ACC112 (cell line): ENCODE results near the gene PHF3.
A peak's percentile ranks its signal among the peaks of the same experiment; 100 is the strongest.

Experiments used
- H2AFZ ChIP-seq: fragments of 200-600 bp; sonication (generic); one replicate; pipeline ENCODE4 v1.6.0; 2017; ENCODE audit warnings: antibody characterized with exemption, low read length; ENCODE audit not compliant: unreplicated experiment
- H3K27ac ChIP-seq: fragments of 200-600 bp; sonication (generic); 2 replicates; pipeline ENCODE4 v1.5.1; 2014; ENCODE audit warnings: low read depth, mild to moderate bottlenecking, antibody characterized with exemption, low read length, moderate library complexity
- H3K27me3 ChIP-seq: fragments of 200-600 bp; sonication (generic); 2 replicates; pipeline ENCODE4 v1.6.1; 2014; ENCODE audit warnings: mild to moderate bottlenecking, antibody characterized with exemption, low read length, moderate library complexity, mixed read lengths; ENCODE audit not compliant: insufficient read depth
- H3K36me3 ChIP-seq: fragments of 200-600 bp; sonication (generic); 2 replicates; pipeline ENCODE4 v1.6.1; 2016; ENCODE audit warnings: mild to moderate bottlenecking, antibody characterized with exemption, low read length, moderate library complexity, mixed read lengths; ENCODE audit not compliant: insufficient read depth
- H3K4me1 ChIP-seq: fragments of 200-600 bp; sonication (generic); one replicate; pipeline ENCODE4 v1.6.1; 2016; ENCODE audit warnings: low read length, mixed read lengths; ENCODE audit not compliant: insufficient read depth, unreplicated experiment, control insufficient read depth
- H3K4me3 ChIP-seq: fragments of 200-600 bp; sonication (generic); 2 replicates; pipeline ENCODE4 v1.5.1; 2014; ENCODE audit warnings: mild to moderate bottlenecking, low read depth, low read length
- H3K79me2 ChIP-seq: fragments of 200-600 bp; sonication (generic); one replicate; pipeline ENCODE4 v1.6.0; 2016; ENCODE audit warnings: low read length; ENCODE audit not compliant: control insufficient read depth, unreplicated experiment, insufficient read depth

The PHF3 gene

GRCh38 chr6:63644668-63645326 is 9.2 kb downstream of the PHF3 start:
- Histone ChIP-seq H3K79me2 (peaks cover 95% of the 10 kb centered on the region), H3K36me3 (peaks cover 6% of the 10 kb centered on the region; the same call in 1 of the 2 replicates), H3K4me1 (peaks cover 48% of the 10 kb centered on the region), H3K27me3 (no peaks in the 10 kb centered on the region), H3K27ac (no peak overlapping the region), H3K4me3 (no peak overlapping the region), H2AFZ (no peak overlapping the region)

DNA sequence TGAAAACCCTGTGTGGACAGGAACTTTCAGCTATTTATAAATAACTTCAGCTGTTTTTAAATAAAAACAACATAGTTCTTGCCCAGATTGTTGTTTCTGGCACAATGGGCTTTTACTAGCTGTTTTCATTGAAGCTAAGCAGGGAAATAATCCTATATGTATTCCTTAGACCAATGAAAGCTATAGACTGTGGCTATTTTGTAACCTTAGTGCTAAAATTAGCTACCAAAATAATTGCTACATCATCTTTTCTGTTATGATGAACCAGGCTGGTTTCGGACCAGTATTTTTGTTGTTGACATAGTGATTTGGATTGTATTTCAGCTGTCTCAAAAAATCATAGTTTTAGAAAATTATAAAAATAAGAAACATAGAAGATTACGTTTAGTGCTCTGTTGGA is 13.7 kb downstream of the PHF3 start:
- H3K4me1 ChIP-seq, result peaks cover 35% of the 10 kb centered on the region
- no peak overlapping the region for H2AFZ ChIP-seq
- no peak overlapping the region for H3K4me3 ChIP-seq
- H3K79me2 ChIP-seq, result peaks cover 96% of the 10 kb centered on the region
- H3K36me3 ChIP-seq, result no peaks in the 10 kb centered on the region; the same call in 1 of the 2 replicates
- no peaks in the 10 kb centered on the region for H3K27me3 ChIP-seq
- peak overlapping the region; percentile 52 for H3K27ac ChIP-seq

DNA sequence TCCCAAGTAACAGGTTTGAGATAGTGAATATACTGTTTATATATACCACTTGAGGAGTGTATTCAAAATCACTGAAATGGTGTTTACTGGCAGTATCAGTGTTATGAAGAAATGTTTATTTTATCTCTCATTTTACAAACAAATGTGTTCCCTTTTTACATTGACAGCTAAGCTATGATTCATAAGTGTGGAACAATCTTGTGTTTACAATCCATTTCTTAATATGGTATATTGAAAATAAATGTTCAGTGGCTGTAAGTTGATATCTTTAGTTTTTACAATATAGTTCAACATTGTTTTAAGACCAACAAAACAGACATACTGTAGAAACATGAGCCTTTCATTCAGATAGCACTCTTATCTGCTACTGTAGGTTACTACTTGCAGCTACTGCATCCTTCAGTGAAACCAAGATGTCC is 14.3 kb downstream of the PHF3 start:
- peaks cover 96% of the 10 kb centered on the region for H3K79me2 ChIP-seq
- H3K36me3 ChIP-seq, result no peaks in the 10 kb centered on the region; the same call in 1 of the 2 replicates
- no peak overlapping the region for H2AFZ ChIP-seq
- peaks cover 29% of the 10 kb centered on the region for H3K4me1 ChIP-seq
- H3K27ac ChIP-seq, result peak overlapping the region; percentile 52
- H3K27me3 ChIP-seq, result no peaks in the 10 kb centered on the region
- no peak overlapping the region for H3K4me3 ChIP-seq

DNA sequence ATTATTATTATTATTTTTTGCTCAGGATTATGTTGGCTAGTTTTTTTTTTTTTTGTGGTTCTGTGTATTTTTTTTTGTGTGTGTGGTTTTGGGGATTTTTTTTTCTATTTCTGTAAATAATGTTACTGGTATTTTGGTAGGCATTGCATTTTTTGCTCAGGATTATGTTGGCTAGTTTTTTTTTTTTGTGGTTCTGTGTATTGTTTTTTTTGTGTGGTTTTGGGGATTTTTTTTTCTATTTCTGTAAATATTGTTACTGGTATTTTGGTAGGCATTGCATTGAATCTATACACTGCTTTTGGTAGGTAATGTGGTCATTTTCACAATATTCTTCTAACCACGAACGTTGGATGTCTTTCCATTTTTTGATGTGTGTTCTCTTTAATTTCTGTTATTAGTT is 17.4 kb downstream of the PHF3 start:
- Histone ChIP-seq H2AFZ (no peak overlapping the region), H3K27me3 (no peaks in the 10 kb centered on the region), H3K4me1 (peaks cover 19% of the 10 kb centered on the region), H3K79me2 (peaks cover 95% of the 10 kb centered on the region), H3K36me3 (no peaks in the 10 kb centered on the region; the same call in 1 of the 2 replicates), H3K27ac (no peak overlapping the region), H3K4me3 (no peak overlapping the region)

GRCh38 chr6:63660757-63661156 is 25.2 kb downstream of the PHF3 start:
- peaks cover 88% of the 10 kb centered on the region for H3K79me2 ChIP-seq
- H2AFZ ChIP-seq, result no peak overlapping the region
- H3K4me3 ChIP-seq, result no peak overlapping the region
- H3K36me3 ChIP-seq, result no peaks in the 10 kb centered on the region
- H3K27ac ChIP-seq, result no peak overlapping the region
- H3K27me3 ChIP-seq, result no peaks in the 10 kb centered on the region
- peaks cover 14% of the 10 kb centered on the region for H3K4me1 ChIP-seq

GRCh38 chr6:63661769-63662168 is 26.2 kb downstream of the PHF3 start:
- H3K4me1 ChIP-seq, result peaks cover 14% of the 10 kb centered on the region
- H3K36me3 ChIP-seq, result no peaks in the 10 kb centered on the region
- no peak overlapping the region for H2AFZ ChIP-seq
- H3K79me2 ChIP-seq, result peaks cover 87% of the 10 kb centered on the region
- no peaks in the 10 kb centered on the region for H3K27me3 ChIP-seq
- H3K4me3 ChIP-seq, result no peak overlapping the region
- no peak overlapping the region for H3K27ac ChIP-seq

DNA sequence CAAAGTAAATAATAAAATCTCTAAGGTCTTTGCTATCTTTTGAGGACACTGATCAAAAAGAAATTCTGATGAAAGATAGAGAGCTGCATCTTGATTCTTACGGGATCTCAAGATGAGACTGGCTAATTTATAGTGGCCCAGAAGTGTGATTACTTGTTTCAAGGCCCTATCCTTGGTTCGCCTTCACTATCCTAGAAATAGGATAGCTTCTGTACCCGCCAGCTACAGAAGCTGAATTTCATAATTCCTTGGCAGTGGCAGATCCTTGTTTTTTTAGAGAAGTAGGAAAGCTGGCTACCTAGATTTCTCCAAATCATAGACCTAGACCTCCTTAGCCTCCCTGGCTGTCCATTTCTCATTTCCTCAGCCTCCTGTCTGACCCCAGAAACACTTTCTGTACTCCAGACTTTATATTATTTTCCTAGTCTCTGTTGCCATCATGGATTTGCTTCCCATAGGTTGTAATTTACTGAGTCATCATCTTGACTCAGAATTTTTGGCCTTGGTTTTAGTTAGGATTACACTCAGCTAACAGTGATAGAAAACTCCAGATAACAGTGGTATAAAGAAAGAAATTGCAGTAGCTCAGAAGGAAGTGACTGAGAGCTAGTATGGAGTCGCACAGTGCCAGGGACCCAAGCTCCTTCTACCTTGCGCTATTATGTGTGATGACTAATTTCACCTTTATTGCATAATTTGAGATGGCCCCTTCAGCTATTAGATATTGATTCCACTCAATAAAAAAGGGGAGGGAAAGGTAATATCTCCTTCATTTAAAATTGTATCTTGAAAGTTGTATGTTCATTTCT is 27.7 kb downstream of the PHF3 start:
- Histone ChIP-seq H3K4me3 (0 out of 2 replicates have a peak overlapping the region, but pooled peaks have one; percentile 34), H2AFZ (no peak overlapping the region), H3K27ac (peak overlapping the region; percentile 81), H3K36me3 (no peaks in the 10 kb centered on the region), H3K79me2 (peaks cover 84% of the 10 kb centered on the region), H3K27me3 (no peaks in the 10 kb centered on the region), H3K4me1 (peaks cover 14% of the 10 kb centered on the region)

- no peak overlapping the region for H2AFZ ChIP-seq
- H3K4me3 ChIP-seq, result 0 out of 2 replicates have a peak overlapping the region, but pooled peaks have one; percentile 34
- H3K4me1 ChIP-seq, result peaks cover 14% of the 10 kb centered on the region
- no peaks in the 10 kb centered on the region for H3K27me3 ChIP-seq
- H3K79me2 ChIP-seq, result peaks cover 81% of the 10 kb centered on the region
- H3K27ac ChIP-seq, result peak overlapping the region; percentile 81
- no peaks in the 10 kb centered on the region for H3K36me3 ChIP-seq
These were observed 28.3 kb downstream of the PHF3 start for GRCh38 chr6:63663956-63664281.

GRCh38 chr6:63671098-63671754 is 35.6 kb downstream of the PHF3 start:
- Histone ChIP-seq H3K4me3 (no peak overlapping the region), H2AFZ (no peak overlapping the region), H3K27me3 (no peaks in the 10 kb centered on the region), H3K36me3 (no peaks in the 10 kb centered on the region), H3K4me1 (peaks cover 2% of the 10 kb centered on the region), H3K79me2 (peaks cover 74% of the 10 kb centered on the region), H3K27ac (no peak overlapping the region)

DNA sequence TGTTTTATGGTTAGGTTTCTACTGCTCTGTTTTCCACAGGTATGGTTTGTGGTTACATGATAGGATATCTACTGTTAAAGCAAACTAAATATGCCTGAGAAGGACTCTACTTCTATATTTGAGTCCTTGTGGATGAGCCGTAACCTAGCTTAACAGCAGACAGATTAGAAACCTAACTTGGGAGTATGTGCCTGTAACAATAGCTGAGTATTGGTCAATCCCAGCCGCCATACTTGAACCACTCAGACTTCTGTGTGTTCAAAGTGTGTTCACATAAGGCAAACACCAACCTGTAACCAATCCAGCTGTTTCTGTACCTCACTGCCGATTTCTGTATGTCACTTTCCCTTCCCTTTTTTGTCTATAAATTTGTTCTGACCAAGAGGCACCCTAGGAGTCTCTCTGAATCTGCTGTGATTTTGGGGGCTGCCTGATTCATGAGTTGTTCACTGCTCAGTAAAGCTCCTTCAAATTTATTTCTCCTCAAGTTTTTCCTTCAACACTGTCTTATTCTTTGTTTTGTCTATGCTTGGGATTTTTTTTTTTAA is 37.1 kb downstream of the PHF3 start:
- peaks cover 14% of the 10 kb centered on the region for H3K4me1 ChIP-seq

More for the DNA sequence above, 37.1 kb downstream of the PHF3 start:
- H3K79me2 ChIP-seq, result peaks cover 73% of the 10 kb centered on the region
- H3K27me3 ChIP-seq, result no peaks in the 10 kb centered on the region
- no peak overlapping the region for H2AFZ ChIP-seq
- no peak overlapping the region for H3K27ac ChIP-seq
- H3K36me3 ChIP-seq, result no peaks in the 10 kb centered on the region
- no peak overlapping the region for H3K4me3 ChIP-seq
